HG03039 (cell line): ENCODE data around the gene ZNF792.
"Not testable (repeated sequence)": the region's sequence is repeated elsewhere in the genome, so short reads cannot be mapped to it uniquely, and the experiment has no call there.

Source experiments
- ATAC-seq: cut with Tn5 transposase; IDR thresholded peaks from one replicate; pipeline ENCODE4 v1.9.1; 2021; ENCODE audit warnings: mild to moderate bottlenecking, moderate library complexity; ENCODE audit not compliant: unreplicated experiment

Gene ZNF792

GRCh38 chr19:34998777-34999497, 34.9 kb upstream of the ZNF792 start:
- no peak for ATAC-seq

GRCh38 chr19:34998224-34998623, 34.2 kb upstream of the ZNF792 start:
- ATAC-seq: not testable (repeated sequence)

- no peak for ATAC-seq
Measured at GRCh38 chr19:34997071-34997617, 33.1 kb upstream of the ZNF792 start.

DNA sequence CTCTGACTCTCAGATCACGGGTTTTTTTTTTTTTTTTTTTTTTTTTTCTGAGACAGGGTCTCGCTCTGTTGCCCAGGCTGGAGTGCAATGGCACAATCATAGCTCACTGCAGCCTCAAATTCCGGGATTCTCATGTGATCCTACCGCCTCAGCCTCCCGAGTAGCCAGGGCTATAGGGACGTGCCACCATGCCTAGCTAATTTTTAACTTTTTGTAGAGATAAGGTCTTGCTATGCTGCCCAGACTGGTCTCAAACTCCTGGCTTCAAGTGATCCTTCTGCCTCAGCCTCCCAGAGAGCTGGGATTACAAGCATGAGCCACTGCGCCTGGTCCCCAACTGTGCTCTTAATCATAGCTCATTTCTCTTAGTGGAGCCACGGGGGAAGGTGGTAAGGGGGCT, 31.5 kb upstream of the ZNF792 start:
- no peak for ATAC-seq

GRCh38 chr19:34994643-34995541, 30.9 kb upstream of the ZNF792 start:
- no peak for ATAC-seq

- ATAC-seq: no peak
Measured at GRCh38 chr19:34994286-34994642, 30.2 kb upstream of the ZNF792 start.

DNA sequence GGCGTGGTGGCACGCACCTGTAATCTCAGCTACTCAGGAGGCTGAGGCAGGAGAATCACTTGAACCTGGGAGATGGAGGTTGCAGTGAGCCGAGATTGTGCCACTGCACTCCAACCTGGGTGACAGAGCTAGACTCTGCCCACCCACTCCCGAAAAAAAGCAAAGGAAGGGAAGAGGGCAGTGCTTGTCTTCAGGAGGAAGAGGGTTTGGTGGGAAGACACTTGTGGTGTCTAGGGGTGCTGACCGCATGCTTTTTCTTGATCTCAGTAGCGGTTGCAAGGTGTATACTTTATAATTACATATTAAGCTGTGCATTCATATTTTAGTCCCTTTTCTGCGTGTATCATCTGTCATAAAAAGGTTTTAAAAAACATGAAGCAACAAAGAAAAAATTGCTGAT, 28.6 kb upstream of the ZNF792 start:
- not testable (repeated sequence) for ATAC-seq

DNA sequence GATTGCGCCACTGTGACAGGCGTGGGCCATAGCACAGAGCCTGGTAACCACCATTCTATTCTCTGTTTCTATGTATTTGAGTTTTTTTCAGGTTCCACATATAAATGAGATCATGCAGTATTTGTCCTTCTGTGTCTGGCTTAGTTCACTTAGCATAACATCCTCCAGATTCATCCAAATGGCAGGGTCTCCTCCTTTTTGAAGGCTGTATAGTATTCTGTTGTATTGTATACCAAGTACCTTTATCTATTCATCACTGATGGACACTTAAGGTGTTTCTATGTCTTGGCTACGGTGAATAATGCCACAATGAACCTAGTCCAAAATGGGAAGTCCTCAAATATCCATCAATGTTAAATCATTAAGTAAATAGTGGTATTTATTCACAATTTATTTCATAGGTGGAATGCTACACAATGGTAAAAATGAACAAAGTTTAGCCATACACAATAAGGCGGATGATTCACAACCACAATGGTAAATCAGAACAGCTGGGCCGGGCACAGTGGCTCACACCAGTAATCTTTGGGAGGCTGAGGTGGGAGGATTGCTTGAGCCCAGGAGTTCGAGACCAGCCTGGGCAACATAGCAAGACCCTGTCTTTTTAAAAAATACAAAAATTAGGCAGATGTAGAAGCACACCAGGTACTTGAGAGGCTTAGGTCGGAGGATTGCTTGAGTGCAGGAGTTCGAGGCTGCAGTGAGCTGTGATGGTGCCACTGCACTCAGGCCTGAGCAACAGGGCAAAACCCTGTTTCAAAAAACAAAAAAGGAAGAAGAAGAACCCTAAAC, 27.7 kb upstream of the ZNF792 start:
- ATAC-seq: no peak

DNA sequence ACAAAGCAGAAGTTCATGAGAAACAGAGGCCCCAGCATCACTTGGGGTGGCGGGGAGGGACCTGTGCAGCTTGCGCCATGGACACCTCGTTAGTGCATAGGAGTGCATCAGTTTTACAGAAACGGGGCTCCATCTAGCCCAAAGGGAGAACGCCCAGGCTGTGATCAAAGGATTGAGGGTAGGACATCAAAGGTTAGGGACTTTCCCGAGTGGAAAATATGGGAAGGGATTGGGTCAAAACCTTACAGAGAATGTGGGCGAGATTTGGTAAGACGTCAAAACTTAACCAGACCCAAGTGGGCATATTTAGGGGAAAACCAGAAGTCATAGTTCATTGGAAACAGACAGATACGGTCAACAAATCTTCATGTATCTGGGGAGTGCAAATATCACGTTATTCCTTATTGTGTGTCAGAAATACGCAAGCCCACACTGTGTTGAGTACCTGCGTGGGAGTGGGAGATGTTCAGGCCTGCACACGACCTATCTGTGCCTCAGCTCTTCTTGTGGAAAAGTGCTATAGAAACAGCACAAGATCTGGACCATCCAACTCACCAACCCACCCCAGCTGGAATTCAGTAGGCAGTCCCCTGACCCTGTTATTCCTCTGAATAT, 26.7 kb upstream of the ZNF792 start:
- no peak for ATAC-seq

- no peak for ATAC-seq
Measured at GRCh38 chr19:34989298-34989697, 25.3 kb upstream of the ZNF792 start.

DNA sequence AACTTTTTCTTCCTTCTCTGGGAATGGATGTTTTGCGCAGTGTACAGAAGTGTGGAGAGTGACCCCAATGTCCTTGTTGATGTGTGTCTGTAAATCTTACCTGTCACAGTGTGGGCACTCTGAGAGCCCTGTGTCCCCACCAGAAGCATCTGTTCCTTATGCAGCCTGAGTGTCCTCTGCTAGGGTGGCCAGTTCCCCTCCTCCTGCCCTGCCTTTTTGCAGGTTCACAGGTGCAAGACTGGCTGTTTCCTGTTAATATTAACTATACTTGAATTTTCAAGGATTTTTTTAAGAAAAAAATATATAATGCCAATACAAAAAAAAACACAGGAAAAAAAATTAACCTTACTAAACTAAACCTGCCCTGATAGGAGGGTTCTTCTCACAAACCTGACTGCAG, 24.1 kb upstream of the ZNF792 start:
- no peak for ATAC-seq

DNA sequence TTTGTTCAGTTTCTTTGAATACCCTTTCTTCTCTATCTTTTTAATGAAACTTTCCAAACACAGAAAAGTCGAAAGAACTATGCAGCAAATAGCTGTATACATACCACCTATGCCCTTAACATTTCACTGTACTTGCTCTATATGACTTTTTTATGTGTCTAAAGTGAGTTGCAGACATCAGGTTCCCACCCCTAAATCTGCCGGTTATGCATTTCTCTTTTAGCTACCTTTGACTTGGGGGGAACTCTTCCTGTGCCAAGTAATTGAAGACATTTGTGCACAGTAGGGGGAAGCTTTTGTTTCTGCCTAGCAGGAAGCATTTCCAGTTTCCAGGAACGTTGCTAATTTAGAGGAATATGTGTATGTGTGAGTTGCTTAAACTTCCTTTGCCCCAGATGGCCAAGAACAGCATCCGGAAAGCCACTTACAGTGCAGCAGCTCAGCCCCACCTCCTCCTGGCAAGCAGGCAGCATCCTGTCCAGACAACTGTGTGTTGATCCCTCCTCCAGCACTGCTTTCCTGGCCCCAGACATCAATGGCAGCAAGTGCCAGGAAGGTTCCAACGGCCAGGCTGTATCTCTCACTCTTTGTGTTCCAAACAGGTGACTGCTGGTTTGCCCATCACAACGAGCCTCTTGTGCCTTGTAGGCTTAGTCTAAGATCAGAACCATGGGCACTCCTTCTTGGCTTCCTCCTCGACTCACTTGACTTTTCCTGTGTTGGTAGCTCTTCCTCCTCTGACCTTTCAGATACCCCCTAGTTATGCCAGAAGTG, 21.4 kb upstream of the ZNF792 start:
- ATAC-seq: no peak

GRCh38 chr19:34984287-34984686, 20.3 kb upstream of the ZNF792 start:
- ATAC-seq: no peak

DNA sequence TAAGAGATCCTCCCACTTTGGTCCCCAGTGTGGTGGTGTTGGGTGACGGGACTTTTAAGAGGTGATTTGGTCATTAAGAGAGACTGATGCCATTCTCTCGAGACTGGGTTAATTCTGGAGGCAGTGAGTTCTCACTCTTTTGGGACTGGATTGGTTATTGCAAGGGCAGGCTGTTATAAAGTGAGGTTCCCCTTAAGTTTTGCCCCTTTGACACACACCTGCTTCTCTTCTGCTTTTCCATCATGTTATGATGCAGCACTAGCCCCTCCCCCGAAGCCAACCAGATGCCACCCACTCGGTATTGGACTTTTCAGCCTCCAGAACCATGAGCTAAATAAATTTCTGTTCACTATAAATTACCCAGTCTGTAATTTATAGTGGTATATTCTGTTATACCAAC, 19.8 kb upstream of the ZNF792 start:
- ATAC-seq: no peak

DNA sequence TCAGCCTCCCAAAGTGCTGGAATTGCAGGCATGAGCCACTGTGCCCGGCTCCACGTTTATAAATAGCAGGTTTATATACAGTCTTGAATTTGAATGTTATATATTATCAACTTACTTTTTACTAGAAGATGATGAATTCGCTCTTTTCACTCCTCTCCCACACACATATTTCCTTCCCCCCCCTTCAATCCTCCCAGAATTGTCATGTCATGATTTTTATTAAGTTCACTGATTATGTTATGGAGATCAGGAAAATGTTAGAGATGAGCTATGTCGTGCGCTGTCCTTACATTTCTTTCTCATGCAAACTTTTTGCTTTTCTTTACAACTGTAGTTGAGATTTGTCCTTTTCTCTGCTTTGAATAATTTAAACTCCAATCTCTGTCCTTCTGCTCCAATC, 18.2 kb upstream of the ZNF792 start:
- no peak for ATAC-seq

DNA sequence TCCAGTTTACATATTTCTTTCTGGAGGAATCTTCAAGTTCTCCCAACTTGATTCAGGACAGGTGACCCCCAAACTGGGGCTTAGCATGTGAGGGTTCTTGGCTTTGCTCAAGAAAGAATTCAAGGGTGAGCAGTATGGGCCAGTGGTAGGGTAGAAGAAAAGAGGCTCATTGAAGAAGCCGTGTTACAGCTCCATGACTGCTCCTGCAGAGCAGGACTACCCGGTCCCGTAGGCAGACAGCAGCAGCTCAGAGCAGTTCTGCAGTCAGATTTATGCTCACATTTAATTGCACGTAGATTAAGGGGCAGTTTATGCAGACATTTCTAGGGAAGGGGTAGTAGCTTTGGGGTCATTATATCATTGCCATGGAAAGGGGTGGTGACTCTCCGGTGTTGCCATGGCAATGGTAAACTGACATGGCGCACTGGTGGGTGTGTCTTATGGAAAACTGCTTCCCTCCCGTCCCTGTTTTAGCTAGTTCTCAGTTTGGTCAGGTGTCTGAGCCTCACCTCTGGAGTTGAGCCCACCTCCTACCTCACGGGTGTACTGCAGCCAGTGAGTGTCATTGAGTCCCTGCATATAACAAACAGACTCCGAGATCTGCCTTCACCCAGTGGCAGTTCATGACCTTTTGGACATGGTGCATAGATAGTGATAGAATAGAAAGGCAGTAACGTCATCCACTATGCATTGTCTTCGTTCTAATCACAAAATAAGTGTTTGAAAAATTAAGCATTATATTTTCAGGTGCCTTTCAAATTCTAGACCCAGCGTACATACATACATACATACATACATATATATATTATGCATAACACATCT, 16.0 kb upstream of the ZNF792 start:
- no peak for ATAC-seq

DNA sequence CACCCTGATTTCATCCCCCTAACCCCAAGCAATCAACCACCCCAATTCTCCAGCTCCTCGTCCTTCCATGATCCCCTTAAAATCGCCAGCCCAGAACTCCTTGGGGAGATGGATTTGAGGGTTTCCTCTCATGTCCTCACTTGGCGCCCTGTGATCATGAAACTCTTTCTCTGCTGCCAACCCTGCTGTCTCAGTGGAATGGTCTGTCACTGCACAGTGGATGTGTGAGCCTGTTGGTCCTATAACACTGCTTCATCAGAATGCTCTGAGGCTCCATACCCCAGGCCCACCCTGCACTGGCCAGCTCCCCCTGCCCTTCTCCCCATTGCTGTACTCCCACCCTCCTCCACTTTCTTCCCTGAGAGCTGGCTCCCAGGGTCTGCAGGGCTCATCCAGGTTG, 12.6 kb upstream of the ZNF792 start:
- no peak for ATAC-seq

DNA sequence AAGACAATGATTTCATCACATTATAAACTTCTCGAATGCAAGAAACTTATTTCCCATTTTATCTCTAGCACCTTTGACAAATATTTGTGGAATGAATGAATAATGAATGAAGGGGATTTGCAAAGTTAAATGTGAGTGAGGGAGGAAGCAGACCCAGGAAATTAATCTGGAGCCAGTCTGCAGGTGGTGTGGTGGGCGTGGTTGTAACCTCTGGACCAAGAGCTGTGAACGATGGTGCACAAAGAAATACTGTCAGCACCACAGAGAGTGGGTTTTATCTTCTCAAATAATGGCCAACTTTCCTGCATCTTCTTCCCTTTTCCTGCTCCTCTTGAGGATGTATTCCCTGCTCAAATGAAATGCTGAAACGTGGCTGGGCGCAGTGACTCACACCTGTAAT, 11.0 kb upstream of the ZNF792 start:
- ATAC-seq: no peak

DNA sequence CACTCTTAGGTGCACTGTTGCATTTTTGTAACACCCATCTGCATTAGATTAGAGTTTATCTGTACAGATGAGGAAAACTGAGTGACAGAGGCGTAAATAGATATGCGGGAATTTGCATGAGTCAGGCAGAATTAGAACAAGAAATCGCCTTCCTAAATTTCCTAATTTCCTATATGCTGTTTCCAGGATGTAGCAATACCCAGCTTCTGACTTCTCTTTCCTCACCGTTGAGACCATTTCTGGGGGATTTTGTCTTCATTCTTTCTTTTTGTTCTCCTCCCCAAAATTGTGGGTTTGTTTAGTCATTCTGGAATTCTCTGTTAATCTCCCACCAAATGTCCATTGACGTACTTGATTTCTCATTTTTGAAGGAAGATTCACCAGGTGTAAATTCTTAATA, 10.6 kb upstream of the ZNF792 start:
- ATAC-seq: no peak
